ENCODE data around the gene CCDC182.

Gene CCDC182

DNA sequence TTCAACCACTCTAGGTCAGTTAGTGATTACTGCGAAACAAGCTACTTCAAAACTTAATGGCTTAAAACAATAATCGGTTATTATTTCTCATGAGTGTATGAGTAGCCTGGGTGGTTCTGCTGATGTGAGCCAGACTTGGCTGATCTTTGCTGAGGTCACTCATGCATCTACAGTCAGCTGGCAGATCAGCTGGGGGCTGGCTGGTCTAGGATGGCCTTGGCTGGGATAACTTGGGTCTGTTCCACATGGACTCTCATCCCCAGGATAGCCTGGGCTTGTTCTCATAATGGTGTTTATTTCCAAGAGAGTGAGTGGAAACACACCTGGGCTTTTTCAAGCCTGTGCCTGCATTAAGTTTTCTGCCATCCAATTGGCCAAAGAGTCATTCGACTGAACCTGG lies 13.0 kb downstream of the CCDC182 start:
- FAIRE-seq (peak; percentile 94), DNase-seq (ENCODE audit: insufficient read length, low spot score) (no peak)

DNA sequence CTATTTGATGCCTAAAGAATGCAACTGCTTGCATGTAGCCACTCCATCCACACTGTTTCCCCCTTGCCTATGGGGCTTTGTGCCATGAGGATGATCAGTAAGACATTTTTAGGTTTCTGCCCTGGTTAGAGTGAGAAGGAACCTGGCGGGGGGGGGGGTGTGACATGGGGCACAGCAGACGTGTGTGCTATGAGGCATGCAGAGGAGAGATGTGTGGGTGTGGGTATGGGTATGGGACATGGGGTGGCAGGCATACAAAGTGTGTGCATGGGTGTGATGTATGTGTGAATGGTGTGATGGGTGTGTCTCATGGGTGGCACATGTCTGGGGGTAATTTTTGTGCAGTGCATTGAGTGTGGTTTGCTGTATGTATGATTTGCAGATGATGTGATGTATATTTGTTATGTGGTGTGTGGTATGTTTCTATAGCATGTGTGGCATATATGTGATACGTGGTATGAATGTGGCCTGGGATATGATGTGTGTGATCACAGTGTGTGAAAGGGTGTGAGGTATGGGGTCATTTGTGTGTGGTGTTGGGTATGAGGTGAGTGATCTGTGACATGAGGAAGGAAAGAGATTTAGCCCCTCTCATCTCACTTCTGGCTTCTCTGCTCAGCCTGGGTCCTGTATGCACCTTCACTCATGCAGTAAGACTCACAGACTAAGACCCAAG lies 14.9 kb downstream of the CCDC182 start:
- FAIRE-seq, result peak; percentile 88
- DNase-seq (ENCODE audit: insufficient read length, low spot score), result no peak

DNA sequence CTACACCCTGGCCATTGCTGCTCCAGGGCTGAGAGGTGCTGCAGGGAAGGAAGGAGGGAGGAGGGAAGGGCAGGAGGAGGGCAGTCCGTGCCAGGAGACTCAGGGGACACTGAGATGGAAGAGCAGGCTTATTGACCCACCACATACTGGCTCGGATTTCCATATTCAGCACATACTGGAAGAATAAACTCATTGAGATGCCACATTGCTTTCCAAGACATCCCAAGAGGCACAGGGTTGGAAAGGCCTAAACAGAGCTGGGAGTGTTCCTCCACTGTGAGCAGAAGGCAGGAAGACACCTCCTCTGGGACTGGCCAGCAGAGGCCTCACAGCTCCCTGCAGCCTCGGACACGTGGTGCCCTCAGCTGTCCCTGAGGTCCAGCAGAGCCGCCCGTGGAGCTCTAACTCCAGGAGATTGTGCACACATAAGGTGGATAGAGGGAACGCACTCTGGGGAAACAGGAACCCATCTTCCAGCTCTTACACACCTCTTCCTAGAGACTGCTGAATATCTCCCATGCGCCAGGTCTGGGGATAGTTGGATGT lies 17.4 kb downstream of the CCDC182 start:
- FAIRE-seq (no peak), DNase-seq (ENCODE audit: insufficient read length, low spot score) (no peak)

DNA sequence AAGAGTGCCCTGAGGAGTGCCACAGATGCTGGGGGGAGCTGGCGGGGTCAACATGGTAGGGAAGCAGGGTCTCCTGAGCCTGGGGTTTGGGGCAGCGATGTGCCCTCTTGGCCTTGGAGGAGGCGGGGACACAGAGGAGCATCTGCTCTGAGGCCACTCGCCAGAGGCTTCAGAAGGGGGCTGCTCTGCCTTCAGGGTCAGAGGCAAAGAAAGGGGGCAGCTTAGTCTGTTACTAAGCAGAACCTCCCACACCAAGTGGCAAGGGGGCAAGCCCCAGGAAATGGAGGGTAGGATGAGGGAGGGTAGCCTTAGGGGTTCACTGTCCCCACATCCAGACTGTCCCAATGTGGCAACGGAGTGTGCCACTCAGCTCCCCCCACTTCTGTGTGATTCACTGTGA lies 18.3 kb downstream of the CCDC182 start:
- FAIRE-seq, result no peak
- no peak for DNase-seq (ENCODE audit: insufficient read length, low spot score)

DNA sequence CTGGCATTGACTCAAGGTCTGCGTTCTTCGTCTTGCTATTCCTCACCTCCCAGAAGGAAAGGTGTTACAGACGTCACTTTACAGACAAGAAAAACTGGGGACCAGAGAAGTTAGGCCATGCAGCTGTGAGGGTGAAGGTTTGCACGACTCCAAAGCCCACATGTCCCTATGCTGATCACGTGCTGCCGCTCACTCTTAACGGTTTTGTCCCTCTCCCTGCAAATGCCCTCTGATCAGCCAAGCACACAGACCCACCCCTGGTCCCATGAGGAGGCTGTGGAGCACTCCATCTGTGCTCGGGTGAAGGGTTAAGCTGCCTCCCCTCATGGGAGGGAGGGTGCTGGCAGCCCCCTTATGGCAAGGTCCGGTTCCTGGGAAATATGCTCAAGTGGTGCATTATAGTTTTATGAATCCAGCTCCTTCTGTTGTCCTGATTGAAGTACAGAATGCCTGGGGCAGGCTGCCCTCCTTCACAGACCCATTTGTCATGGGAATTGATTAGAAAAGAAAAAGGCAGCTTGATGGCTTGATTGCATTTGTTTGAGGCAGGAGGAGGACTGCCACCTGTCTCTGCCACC lies 18.8 kb downstream of the CCDC182 start:
- DNase-seq (ENCODE audit: insufficient read length, low spot score) (no peak), FAIRE-seq (peak; percentile 42)

DNA sequence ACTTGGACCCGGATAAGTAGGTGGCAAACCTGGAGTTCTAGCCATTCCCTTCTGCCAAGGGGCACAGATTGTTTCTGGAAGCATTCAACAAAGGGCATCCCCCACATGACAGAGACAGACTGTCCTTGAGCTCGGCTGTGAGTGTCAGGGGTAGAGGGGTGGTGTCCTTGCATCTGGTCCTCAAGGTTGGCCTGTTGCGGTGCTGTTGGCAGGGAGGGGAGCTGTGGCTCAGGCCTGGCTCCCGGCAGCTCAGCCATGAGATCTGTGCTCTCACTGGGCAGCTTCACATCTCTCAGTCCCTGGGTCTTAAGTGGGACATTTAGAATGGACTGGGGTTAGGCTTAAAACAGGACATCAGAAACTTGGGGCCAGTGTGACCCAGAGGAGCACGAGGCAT lies 20.4 kb downstream of the CCDC182 start:
- FAIRE-seq (peak; percentile 42), DNase-seq (ENCODE audit: insufficient read length, low spot score) (no peak)

DNA sequence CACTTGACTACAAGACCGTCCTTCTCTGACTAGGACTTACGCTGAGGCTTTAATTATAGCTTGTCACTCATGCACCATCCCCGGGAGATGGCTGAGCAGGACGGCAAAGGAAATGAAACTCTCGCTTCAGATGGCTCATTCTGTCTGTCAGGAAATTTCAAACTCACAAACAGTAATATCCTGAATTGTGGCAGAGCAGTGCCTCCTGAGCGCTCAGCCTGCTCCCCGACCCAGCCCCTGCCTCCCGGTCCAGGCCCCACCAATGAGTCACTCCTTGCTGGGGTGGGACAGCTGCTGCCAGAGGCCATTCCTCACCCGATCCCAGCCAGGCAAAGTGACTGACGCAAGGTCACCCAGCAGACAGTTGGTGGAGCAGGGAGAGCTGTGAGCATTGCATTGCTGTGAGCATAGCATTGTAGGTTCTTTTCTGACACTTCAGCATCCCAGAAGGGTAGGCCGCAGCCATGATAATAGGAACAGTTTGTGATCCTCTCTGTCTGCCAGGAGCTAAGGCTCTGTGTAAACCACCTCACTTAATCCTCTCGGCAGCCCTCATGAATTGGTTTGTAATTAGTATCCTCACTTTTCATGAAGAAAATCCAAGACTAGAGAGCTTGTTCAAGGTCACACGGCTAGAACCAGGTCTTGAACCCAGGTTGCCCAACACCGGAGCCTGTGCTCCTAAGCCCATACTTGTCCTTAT lies 20.9 kb downstream of the CCDC182 start:
- DNase-seq (ENCODE audit: insufficient read length, low spot score), result no peak

DNA sequence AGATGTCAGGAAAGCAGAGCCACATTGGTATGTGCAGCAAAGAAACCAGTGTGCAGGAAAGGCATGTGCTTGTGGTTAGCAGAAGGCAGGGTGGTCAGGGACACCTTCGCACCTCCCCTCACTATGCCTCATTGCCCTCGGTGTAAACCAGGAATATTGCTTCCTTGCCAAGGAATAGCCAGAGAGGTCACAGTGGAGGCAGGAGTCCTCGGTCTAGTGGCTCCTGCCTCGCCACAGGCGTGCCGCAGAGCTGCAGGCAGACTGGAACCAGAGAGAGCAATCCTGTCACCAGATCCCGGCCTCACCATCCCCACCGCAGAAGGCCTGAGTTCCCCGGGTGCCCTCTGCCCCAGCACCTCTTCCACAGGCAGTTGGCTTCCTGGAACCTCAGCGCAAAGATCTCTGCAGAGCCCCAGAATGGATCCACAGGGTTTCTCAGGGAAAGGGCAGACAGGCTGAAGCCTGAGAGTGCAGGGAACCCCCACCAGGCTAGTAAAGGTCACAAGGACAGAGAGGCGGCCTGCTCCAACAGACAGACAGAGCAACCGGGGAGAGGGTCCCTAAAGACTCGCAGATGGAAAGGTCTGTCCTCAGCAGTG lies 21.6 kb downstream of the CCDC182 start:
- no peak for FAIRE-seq
- no peak for DNase-seq (ENCODE audit: insufficient read length, low spot score)

More for the DNA sequence above, 20.9 kb downstream of the CCDC182 start:
- peak; percentile 58 for FAIRE-seq

DNA sequence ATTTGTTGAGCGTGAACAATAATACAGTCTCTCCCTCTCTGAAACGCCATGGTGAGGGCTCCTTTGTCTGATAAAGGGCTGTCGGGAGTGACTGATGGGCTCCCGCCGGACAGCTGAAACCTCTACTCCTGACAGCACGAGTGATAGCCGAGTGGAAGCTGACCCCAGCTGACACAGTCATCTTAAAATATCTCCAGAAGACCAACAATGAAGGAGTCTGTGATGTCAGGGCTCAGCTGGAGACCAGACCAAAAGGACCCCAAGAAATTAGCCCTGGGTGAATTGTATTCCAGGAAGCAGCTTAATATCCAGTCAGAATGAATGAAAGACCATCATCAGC lies 22.4 kb downstream of the CCDC182 start:
- FAIRE-seq (no peak), DNase-seq (ENCODE audit: insufficient read length, low spot score) (no peak)

DNA sequence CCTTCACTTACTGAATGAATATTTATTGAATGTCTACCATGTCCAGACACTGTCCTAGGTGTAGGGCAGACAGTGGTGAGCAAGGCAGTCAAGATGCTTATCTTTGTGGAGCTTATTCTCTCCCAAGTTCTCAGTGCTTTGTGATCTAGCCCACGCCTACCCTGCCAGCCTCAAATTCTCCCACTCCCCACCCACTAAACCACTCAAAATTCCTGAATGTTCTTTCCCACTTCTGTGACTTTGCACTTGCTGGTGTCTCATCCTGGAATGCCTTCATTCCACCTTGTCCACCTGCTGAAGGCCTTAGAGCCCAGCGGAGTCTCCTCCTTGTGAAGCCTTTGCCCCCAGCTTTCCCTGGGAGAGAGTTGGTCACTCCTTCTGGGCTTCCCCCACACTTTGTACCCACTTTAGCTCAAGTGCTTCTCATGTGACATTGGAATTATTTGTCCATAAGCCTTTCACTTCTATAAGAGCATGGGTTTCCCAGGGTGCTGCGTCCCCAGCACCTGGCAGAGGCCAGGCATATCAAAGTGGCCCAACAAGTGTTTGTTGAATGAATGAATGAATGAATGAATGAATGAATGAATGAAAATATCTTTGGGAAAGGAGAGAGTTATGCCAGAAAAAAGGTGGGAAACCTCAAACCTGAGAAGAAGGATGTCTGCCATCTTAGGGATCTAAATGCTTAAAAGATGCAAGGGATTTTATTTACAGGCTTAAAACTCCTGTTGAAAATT lies 23.0 kb downstream of the CCDC182 start:
- FAIRE-seq, result peak; percentile 28
- no peak for DNase-seq (ENCODE audit: insufficient read length, low spot score)

DNA sequence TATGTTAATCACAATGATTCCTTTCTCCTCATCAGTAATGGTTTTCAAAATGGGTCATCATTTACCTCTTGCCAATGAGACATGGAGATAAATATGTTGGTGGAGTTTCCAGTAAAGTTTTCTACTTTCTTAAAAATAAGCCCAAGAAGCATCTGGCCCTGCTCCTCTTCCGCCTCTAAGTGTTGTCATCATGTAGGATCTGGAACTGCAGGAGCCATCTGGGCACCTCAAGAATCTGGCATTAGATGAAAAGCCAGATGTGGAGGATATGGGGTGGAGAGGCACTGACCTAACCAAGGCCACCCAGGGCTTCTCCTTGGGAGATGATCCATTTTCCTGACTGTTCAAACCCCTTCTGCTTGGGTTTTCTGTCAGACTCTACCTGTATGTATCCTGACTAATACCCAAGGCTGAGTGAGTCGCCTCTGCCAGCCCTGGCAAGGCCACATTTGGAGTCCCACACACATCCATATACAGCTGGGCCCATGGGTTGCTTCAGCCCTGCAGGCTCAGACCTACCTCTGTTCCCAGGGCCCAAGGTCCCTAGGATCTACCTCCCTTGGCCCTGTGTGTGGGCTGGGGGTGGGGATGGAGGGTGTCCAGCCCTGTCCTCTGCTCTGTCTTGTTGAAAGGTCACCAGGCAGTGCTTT lies 24.6 kb downstream of the CCDC182 start:
- FAIRE-seq, result no peak
- DNase-seq (ENCODE audit: insufficient read length, low spot score), result no peak

DNA sequence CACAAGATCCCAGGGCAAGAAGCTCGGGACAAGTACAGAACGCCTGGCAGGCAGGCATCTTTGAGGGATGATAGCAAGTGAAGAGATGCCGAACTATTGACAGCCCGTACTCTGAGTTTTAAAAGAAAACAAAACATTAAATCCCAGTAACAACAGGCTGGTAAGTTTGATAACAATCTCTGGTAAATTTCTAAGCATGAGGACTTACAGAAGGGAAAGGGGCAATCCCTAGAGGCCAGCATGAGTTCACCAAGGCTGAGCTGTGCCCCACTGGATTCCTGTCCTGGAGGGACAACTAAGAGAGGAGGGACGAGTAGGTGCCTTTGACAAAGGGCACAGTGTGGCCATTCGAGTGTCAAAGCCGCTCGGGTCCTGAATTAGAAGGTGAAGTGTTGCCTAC lies 26.2 kb downstream of the CCDC182 start:
- FAIRE-seq (peak; percentile 44), DNase-seq (ENCODE audit: insufficient read length, low spot score) (no peak)

DNA sequence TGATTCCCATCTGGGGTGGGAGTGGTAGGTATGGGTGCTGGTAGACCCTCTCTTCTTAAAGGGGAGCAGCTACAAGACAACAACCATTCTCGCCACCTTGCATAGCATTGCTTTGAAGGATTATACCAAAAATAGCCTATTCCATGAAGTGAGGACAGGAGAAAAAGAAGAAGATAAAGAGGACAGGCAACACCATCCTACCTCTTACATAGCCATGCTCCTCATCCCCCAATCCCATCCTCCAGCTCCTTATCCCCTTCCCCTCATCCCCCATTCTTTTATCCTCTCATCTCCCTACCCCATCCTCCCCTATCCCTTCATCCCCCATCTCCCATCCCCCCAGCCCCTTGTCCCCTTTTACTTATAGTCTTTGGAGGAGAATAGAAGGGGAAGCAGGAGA lies 29.1 kb downstream of the CCDC182 start:
- FAIRE-seq, result peak; percentile 38
- DNase-seq (ENCODE audit: insufficient read length, low spot score), result no peak

DNA sequence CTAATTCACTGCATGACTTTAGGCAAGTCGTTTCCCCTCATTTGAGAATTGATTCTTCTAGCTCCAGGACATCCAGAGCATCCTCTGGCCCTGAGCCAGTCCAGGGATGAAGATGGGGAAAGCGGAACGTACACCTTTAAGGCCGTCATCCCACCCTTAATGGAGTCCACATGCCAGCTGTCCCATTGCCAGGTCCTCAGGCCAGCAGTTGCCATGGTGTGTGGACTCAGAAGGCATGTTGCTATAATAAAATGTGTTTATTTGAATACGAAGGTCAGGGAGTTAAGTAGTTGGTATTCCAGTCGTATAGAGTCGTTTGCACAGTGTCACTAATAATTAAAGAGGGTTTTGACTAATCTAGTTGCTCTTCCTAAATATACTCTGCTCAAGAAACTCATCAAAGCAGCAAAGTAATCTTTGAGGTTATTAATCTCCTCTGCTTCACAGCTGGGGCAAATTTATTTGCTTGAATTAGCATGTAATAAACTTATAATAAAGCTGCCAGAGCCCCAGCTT lies 30.4 kb downstream of the CCDC182 start:
- no peak for DNase-seq (ENCODE audit: insufficient read length, low spot score)
- FAIRE-seq, result peak; percentile 20

DNA sequence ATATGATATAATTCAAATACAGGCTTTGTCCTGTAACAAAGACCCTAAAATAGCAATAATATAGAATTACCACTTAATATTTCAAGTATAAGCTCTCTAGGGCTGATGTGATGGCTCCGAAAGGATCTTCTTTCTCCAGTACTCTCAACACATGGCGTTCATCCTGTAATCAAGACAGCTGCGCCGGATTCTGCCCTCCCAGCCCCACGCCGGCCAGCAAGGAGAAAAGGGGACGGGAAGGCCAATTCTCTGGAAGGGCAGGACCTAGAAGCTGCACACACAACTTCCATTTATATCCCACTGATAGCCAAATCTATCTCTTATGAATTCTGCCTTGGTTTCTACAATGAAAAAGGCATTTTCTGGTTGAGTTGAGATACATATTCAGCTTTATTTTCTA lies 32.0 kb downstream of the CCDC182 start:
- FAIRE-seq, result no peak
- DNase-seq (ENCODE audit: insufficient read length, low spot score), result no peak

DNA sequence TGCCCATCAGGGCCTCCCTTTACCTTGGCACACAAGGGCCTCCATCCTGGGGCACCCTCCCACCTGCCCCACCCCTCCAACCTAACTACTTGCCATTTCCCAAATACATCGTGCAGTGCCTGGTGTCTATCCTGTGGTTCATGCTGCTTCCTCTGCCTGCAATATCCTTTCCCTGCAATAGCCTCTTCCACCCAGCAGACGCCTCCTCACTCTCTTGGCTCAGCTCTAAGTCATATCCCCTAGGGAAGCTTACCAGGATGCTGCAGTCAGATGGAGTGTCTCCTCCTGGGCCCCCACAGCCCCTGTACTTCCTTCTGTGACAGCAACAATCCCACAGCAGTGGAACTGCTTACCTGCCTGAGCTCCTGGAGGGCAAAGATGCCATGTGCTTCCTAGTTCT lies 36.7 kb downstream of the CCDC182 start:
- FAIRE-seq (peak; percentile 87), DNase-seq (ENCODE audit: insufficient read length, low spot score) (no peak)

DNA sequence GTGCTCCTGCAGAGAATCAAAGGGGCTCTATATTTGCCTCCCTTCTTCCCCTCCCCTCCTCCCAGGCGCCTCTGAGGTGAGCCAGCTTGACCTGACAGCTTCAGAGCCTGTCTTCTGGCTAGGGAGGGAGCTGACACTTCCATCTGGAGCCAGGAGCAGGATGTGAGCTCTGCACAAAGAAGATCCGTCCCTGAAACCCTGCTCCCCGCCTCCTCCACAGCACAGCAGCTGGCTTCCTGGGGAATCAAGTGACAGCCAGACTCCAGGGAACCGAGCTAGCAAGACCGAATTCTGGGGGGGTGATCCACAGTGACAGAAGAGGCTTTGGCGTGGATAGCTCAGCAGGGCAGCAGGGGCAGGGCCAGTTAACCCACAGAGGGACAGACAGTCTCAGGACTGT lies 37.2 kb downstream of the CCDC182 start:
- peak; percentile 52 for DNase-seq (ENCODE audit: insufficient read length, low spot score)
- peak; percentile 75 for FAIRE-seq

DNA sequence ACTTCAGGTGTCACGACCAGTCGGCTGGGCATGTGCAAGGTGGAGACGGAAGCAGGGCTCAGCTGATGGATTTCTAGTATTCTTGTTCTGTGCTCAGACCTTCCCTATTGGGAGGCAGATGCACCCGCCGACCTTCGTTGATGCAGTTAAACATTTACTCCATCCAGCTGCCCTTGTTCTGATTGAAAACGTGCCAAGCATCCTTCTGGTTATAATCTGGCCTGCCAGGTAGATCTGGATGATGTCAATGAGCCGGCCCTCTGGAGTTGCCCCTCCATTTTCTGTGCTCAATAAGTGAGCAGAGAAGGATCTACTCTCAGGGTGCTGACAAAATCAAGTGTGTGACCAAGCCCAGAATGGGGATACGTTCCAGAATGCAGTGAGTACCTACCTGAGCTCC lies 38.3 kb downstream of the CCDC182 start:
- DNase-seq (ENCODE audit: insufficient read length, low spot score) (no peak), FAIRE-seq (no peak)

DNA sequence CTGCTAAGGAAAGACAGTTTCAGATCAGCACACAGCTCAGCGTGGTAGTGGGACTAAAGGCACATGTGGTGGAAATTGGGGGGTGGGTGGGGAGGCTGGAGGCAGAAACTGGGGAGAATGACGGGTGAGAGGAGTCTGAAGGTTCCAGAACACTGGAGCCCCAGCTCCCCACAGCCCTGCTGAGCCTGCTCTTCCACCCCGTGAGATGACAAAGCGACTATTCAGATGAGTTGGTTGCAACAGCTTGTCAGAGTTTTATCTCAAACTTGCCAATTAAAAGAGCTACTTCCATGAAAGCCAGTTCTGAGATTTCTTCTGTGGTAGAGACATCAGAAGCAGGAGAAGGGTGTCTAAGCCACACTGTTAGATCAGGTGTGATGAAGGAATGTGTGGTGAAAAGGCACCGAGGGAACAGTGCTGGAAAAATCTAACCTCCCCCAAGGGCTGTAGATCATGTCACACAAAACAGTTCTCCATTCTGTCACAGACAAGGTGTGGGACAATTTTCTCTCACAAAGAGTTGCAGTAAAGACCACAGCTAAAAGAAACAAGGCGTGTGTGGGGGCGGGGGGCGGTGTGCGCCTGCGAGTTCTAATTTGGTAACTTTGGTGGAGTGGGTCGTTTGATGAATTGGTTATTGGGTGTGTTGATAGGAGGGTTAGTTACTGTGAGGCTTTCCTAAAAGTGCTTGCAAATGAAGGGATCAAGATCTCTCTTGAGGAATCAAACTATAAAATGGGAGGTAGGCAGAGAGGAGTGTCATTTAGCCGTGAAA lies 39.0 kb downstream of the CCDC182 start:
- peak; percentile 74 for FAIRE-seq
- DNase-seq (ENCODE audit: insufficient read length, low spot score), result no peak
